ENCODE measurements around the gene MYO3A. TPM values are rescaled to one million over a fixed set of nuclear protein-coding genes. Genes with fewer than 3 reads are reported as not detected.

The MYO3A gene
- polyA plus RNA-seq, 1 donor (not counting 4 experiments of a cell fraction or from before 2014, with no cell fraction given): not detected

GRCh38 chr10:26197248-26197647 lies 263.2 kb downstream of the MYO3A start:
- H2AFZ ChIP-seq (ENCODE audit: control insufficient read depth, low read length): no peak overlapping the region
- H3K4me2 ChIP-seq (ENCODE audit: control insufficient read depth, extremely low read depth, insufficient read depth, low read depth, low read length): no peak overlapping the region
- no peaks in the 10 kb centered on the region for H4K20me1 ChIP-seq (ENCODE audit: control insufficient read depth, extremely low read depth, insufficient read depth, low read length)
- no peaks in the 10 kb centered on the region for H3K79me2 ChIP-seq (ENCODE audit: control insufficient read depth, insufficient read depth, low read length)
- dilution Hi-C loops (cut with MboI; ENCODE audit: extremely low pct_ligation_motif_present, low sequenced_read_pairs): no loop called here
- H3K27ac ChIP-seq (ENCODE audit: control insufficient read depth, insufficient read depth, low read length): no peak overlapping the region
- H3K4me3 ChIP-seq (ENCODE audit: control insufficient read depth in 2 of 3, extremely low read depth in 1 of 3, insufficient read depth in 2 of 3, low read depth in 1 of 3, low read length in 3 of 3): no peak overlapping the region
- no peak for TF ChIP-seq EZH2 (IDR thresholded peaks at IDR 0.05; ENCODE audit: low read length)
- TF ChIP-seq, protein P1, sequence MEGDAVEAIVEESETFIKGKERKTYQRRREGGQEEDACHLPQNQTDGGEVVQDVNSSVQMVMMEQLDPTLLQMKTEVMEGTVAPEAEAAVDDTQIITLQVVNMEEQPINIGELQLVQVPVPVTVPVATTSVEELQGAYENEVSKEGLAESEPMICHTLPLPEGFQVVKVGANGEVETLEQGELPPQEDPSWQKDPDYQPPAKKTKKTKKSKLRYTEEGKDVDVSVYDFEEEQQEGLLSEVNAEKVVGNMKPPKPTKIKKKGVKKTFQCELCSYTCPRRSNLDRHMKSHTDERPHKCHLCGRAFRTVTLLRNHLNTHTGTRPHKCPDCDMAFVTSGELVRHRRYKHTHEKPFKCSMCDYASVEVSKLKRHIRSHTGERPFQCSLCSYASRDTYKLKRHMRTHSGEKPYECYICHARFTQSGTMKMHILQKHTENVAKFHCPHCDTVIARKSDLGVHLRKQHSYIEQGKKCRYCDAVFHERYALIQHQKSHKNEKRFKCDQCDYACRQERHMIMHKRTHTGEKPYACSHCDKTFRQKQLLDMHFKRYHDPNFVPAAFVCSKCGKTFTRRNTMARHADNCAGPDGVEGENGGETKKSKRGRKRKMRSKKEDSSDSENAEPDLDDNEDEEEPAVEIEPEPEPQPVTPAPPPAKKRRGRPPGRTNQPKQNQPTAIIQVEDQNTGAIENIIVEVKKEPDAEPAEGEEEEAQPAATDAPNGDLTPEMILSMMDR (optimal IDR thresholded peaks at IDR 0.05 in 1 of 3, IDR thresholded peaks at IDR 0.05 in 1 of 3, conservative IDR thresholded peaks at IDR 0.05 in 1 of 3; ENCODE audit: extremely low read depth in 1 of 3, insufficient read depth in 2 of 3, low read length in 3 of 3): no peak
- no peak for DNase-seq (ENCODE audit: low read depth, low spot score)
- no peak overlapping the region for H3K9ac ChIP-seq (ENCODE audit: control insufficient read depth, extremely low read depth, insufficient read depth, low read length)
- H3K27me3 ChIP-seq (ENCODE audit: control insufficient read depth, extremely low read depth, insufficient read depth, low read length): no peaks in the 10 kb centered on the region
- no peaks in the 10 kb centered on the region for H3K9me1 ChIP-seq (ENCODE audit: control insufficient read depth, extremely low read depth, insufficient read depth, low read length)
- no peaks in the 10 kb centered on the region for H3K36me3 ChIP-seq (ENCODE audit: control insufficient read depth in 2 of 2, extremely low read depth in 1 of 2, insufficient read depth in 2 of 2, low read length in 2 of 2)
- FAIRE-seq: no peak
- no peaks in the 10 kb centered on the region for H3K9me3 ChIP-seq (ENCODE audit: control insufficient read depth, low read depth, low read length)
- H3K4me1 ChIP-seq (ENCODE audit: control insufficient read depth, extremely low read depth, insufficient read depth, low read length): no peaks in the 10 kb centered on the region

- Histone ChIP-seq H3K4me2 (ENCODE audit: control insufficient read depth, extremely low read depth, insufficient read depth, low read depth, low read length) (no peak overlapping the region), H3K27me3 (ENCODE audit: control insufficient read depth, extremely low read depth, insufficient read depth, low read length) (no peaks in the 10 kb centered on the region), H3K9me1 (ENCODE audit: control insufficient read depth, extremely low read depth, insufficient read depth, low read length) (no peaks in the 10 kb centered on the region), H4K20me1 (ENCODE audit: control insufficient read depth, extremely low read depth, insufficient read depth, low read length) (no peaks in the 10 kb centered on the region), H3K27ac (ENCODE audit: control insufficient read depth, insufficient read depth, low read length) (no peak overlapping the region), H2AFZ (ENCODE audit: control insufficient read depth, low read length) (no peak overlapping the region), H3K9me3 (ENCODE audit: control insufficient read depth, low read depth, low read length) (no peaks in the 10 kb centered on the region), H3K36me3 (ENCODE audit: control insufficient read depth in 2 of 2, extremely low read depth in 1 of 2, insufficient read depth in 2 of 2, low read length in 2 of 2) (no peaks in the 10 kb centered on the region), H3K79me2 (ENCODE audit: control insufficient read depth, insufficient read depth, low read length) (no peaks in the 10 kb centered on the region), H3K4me3 (ENCODE audit: control insufficient read depth in 2 of 3, extremely low read depth in 1 of 3, insufficient read depth in 2 of 3, low read depth in 1 of 3, low read length in 3 of 3) (no peak overlapping the region), H3K9ac (ENCODE audit: control insufficient read depth, extremely low read depth, insufficient read depth, low read length) (no peak overlapping the region), H3K4me1 (ENCODE audit: control insufficient read depth, extremely low read depth, insufficient read depth, low read length) (no peaks in the 10 kb centered on the region)
- no peak for FAIRE-seq
- dilution Hi-C loops (cut with MboI; ENCODE audit: extremely low pct_ligation_motif_present, low sequenced_read_pairs): no loop called here
- no peak for DNase-seq (ENCODE audit: low read depth, low spot score)
- TF ChIP-seq, protein P1 (optimal IDR thresholded peaks at IDR 0.05 in 1 of 3, IDR thresholded peaks at IDR 0.05 in 1 of 3, conservative IDR thresholded peaks at IDR 0.05 in 1 of 3; ENCODE audit: extremely low read depth in 1 of 3, insufficient read depth in 2 of 3, low read length in 3 of 3): no peak
- TF ChIP-seq EZH2 (IDR thresholded peaks at IDR 0.05; ENCODE audit: low read length): no peak
Observed at GRCh38 chr10:26198119-26198518, 264.1 kb downstream of the MYO3A start.
